GM04503 (cell line): ENCODE measurements around the gene ZCCHC24.
A peak's percentile ranks its signal among the peaks of the same experiment; 100 is the strongest.

ENCODE experiments used
- DNase-seq: peaks from one replicate; pipeline ENCODE4 v3.0.0-alpha.2; 2012; ENCODE audit warnings: low read depth

ZCCHC24 gene

GRCh38 chr10:79445161-79445976 is at the start of gene ZCCHC24:
Gene ZCCHC24, minus strand, starts transcription at chr10:79445624. Its CDS starts 184 bp downstream, at chr10:79445440.
- DNase-seq = peak; percentile 95

GRCh38 chr10:79493806-79494205 is 48.4 kb upstream of the ZCCHC24 start:
- no peak for DNase-seq

GRCh38 chr10:79492839-79493238 is 47.4 kb upstream of the ZCCHC24 start:
- DNase-seq = no peak

GRCh38 chr10:79492256-79492655 is 46.8 kb upstream of the ZCCHC24 start:
- no peak for DNase-seq

- no peak for DNase-seq
Measured at GRCh38 chr10:79491143-79491835, 45.9 kb upstream of the ZCCHC24 start.

GRCh38 chr10:79490400-79491142 is 45.1 kb upstream of the ZCCHC24 start:
- no peak for DNase-seq

GRCh38 chr10:79488870-79489269 is 43.4 kb upstream of the ZCCHC24 start:
- DNase-seq = no peak

GRCh38 chr10:79488336-79488735 is 42.9 kb upstream of the ZCCHC24 start:
- peak; percentile 78 for DNase-seq

GRCh38 chr10:79487296-79488194 is 42.1 kb upstream of the ZCCHC24 start:
- DNase-seq = no peak

GRCh38 chr10:79484476-79484875 is 39.1 kb upstream of the ZCCHC24 start:
- DNase-seq = no peak

GRCh38 chr10:79483948-79484347 is 38.5 kb upstream of the ZCCHC24 start:
- peak; percentile 81 for DNase-seq

GRCh38 chr10:79483299-79483698 is 37.9 kb upstream of the ZCCHC24 start:
- no peak for DNase-seq

GRCh38 chr10:79482741-79483140 is 37.3 kb upstream of the ZCCHC24 start:
- DNase-seq = no peak

GRCh38 chr10:79482304-79482703 is 36.9 kb upstream of the ZCCHC24 start:
- DNase-seq = no peak

GRCh38 chr10:79479283-79479909 is 34.0 kb upstream of the ZCCHC24 start:
- DNase-seq = no peak

GRCh38 chr10:79477456-79477855 is 32.0 kb upstream of the ZCCHC24 start:
- no peak for DNase-seq

- DNase-seq = no peak
Measured at GRCh38 chr10:79476645-79477044, 31.2 kb upstream of the ZCCHC24 start.

- no peak for DNase-seq
Measured at GRCh38 chr10:79475877-79476276, 30.5 kb upstream of the ZCCHC24 start.

- no peak for DNase-seq
Measured at GRCh38 chr10:79475119-79475653, 29.8 kb upstream of the ZCCHC24 start.

- no peak for DNase-seq
Measured at GRCh38 chr10:79473496-79474095, 28.2 kb upstream of the ZCCHC24 start.
